ENCODE results near the gene DCTN4. TPM values are rescaled to one million over a fixed set of nuclear protein-coding genes. Genes with fewer than 3 reads are reported as not detected.

Gene DCTN4
- total RNA-seq, 1 donor from 2014 or later = 28.1 TPM

- Histone ChIP-seq H3K36me3 (peaks cover 12 to 19% of the 10 kb centered on the region in 2 donors), H3K4me1 (peaks cover 4 to 26% of the 10 kb centered on the region in 2 donors), H3K27me3 (no peaks in the 10 kb centered on the region), H3K4me3 (peak overlapping the region; percentile 73 to 74), H3K27ac (peak overlapping the region; percentile 93 to 95), H3K9me3 (no peaks in the 10 kb centered on the region)
- TF ChIP-seq, protein P1, sequence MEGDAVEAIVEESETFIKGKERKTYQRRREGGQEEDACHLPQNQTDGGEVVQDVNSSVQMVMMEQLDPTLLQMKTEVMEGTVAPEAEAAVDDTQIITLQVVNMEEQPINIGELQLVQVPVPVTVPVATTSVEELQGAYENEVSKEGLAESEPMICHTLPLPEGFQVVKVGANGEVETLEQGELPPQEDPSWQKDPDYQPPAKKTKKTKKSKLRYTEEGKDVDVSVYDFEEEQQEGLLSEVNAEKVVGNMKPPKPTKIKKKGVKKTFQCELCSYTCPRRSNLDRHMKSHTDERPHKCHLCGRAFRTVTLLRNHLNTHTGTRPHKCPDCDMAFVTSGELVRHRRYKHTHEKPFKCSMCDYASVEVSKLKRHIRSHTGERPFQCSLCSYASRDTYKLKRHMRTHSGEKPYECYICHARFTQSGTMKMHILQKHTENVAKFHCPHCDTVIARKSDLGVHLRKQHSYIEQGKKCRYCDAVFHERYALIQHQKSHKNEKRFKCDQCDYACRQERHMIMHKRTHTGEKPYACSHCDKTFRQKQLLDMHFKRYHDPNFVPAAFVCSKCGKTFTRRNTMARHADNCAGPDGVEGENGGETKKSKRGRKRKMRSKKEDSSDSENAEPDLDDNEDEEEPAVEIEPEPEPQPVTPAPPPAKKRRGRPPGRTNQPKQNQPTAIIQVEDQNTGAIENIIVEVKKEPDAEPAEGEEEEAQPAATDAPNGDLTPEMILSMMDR (IDR thresholded peaks at IDR 0.05) = no peak
- DNase-seq (ENCODE audit: low spot score in 2 of 2) = no peak
- intact Hi-C loops (cut with DNase I) = loop anchor here (1.0 kb wide), 2 partner anchors 19 to 42 kb away; partner anchors contain the start of gene SMIM3
These were observed 442 bp upstream of the DCTN4 start for GRCh38 chr5:150759334-150759583.

DNA sequence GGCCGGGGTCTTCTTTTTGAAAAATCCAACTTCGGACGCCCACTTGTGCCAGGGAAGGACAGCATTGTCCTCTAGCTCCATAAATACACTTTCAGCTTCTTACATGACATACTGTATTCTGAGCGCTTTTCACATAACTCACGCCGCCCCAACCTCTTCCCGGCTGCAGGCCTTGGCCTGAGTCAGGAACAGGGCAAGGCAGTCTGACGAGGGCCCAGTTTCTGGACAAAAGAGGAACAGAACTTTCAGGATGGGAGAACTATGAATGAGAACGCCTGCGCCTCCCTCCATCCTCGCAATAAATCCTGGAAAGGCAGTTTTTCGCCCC lies 650 bp downstream of the DCTN4 start:
- H3K9me3 ChIP-seq = no peaks in the 10 kb centered on the region
- intact Hi-C loops (cut with DNase I) = loop anchor here (1.0 kb wide), 1 partner anchor 57 kb away; the partner anchor contains the start of gene RBM22
- peak overlapping the region; percentile 73 to 74 for H3K4me3 ChIP-seq
- no peaks in the 10 kb centered on the region for H3K27me3 ChIP-seq
- TF ChIP-seq, protein P1 (IDR thresholded peaks at IDR 0.05) = no peak
- DNase-seq (ENCODE audit: low spot score in 2 of 2) = no peak
- H3K36me3 ChIP-seq = peaks cover 23 to 28% of the 10 kb centered on the region in 2 donors
- peaks cover 4 to 30% of the 10 kb centered on the region in 2 donors for H3K4me1 ChIP-seq
- H3K27ac ChIP-seq = peak overlapping the region; percentile 93 to 95

DNA sequence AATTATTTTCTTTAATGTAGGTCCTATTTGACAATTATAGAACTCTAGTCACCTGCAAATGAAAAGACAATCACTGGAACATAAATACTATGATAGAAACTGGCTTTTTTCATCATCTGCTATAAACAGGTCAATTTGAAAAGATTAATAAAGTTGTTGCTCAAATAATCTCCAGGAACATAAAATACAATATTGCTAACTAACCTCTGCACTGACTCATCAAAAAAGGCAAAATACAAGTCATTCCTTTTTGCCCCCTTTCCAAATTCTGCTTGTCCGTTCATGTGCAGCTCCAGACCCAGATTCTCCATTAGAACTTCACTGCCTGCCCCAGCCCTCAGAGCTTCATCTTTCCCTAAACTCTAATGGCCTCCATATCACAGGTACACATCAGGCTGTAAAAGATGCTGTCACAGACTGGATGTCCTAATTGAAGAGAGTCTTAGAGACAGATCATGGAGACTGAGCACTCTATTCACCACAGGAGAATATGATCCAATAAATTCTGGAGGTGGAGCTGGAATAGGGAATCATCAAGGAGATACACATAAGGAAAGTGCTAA lies 1.6 kb downstream of the DCTN4 start:
- Histone ChIP-seq H3K27me3 (no peaks in the 10 kb centered on the region), H3K27ac (peak overlapping the region; percentile 93 to 95), H3K4me3 (peak overlapping the region; percentile 7 to 74), H3K9me3 (no peaks in the 10 kb centered on the region), H3K36me3 (peaks cover 31 to 36% of the 10 kb centered on the region in 2 donors), H3K4me1 (peaks cover 4 to 26% of the 10 kb centered on the region in 2 donors)
- DNase-seq (ENCODE audit: low spot score in 2 of 2) = no peak
- intact Hi-C loops (cut with DNase I) = no loop called here
- TF ChIP-seq, protein P1 (IDR thresholded peaks at IDR 0.05) = no peak

GRCh38 chr5:150753863-150754262 lies 5.0 kb downstream of the DCTN4 start:
- peaks cover 32 to 48% of the 10 kb centered on the region in 2 donors for H3K36me3 ChIP-seq
- TF ChIP-seq, protein P1 (IDR thresholded peaks at IDR 0.05) = no peak
- H3K9me3 ChIP-seq = no peaks in the 10 kb centered on the region
- no peak for DNase-seq (ENCODE audit: low spot score in 2 of 2)
- no peaks in the 10 kb centered on the region for H3K27me3 ChIP-seq
- peaks cover 4 to 23% of the 10 kb centered on the region in 2 donors for H3K4me1 ChIP-seq
- no peak overlapping the region for H3K4me3 ChIP-seq
- intact Hi-C loops (cut with DNase I) = no loop called here
- no peak overlapping the region for H3K27ac ChIP-seq

DNA sequence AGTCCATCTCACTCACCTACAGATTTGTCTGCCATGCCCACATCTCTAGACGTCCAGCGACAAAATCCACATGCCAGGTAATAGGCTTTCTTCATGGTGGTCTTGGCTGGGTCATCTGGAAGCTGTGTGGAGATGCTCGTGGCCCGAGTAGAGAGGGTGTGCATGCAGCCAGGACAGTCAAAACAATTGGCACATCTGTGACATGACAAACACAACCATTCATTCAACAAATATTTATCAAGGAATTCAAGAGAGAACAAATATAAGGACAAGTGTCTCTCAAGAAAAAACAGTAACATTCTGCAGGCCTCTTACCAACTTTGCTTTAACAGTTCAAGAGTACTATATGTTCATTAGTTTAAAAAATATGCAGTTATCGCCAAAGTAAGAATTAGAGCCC lies 5.4 kb downstream of the DCTN4 start:
- intact Hi-C loops (cut with DNase I) = no loop called here
- Histone ChIP-seq H3K36me3 (peaks cover 32 to 48% of the 10 kb centered on the region in 2 donors), H3K27ac (no peak overlapping the region), H3K9me3 (no peaks in the 10 kb centered on the region), H3K27me3 (no peaks in the 10 kb centered on the region), H3K4me3 (no peak overlapping the region), H3K4me1 (peaks cover 4 to 23% of the 10 kb centered on the region in 2 donors)
- TF ChIP-seq, protein P1 (IDR thresholded peaks at IDR 0.05) = no peak
- DNase-seq (ENCODE audit: low spot score in 2 of 2) = no peak

Measured in ascending aorta (tissue), 2 donors.